ENCODE data around the gene ADARB2. TPM values are rescaled to one million over a fixed set of nuclear protein-coding genes. Genes with fewer than 3 reads are reported as not detected.
"Not testable (repeated sequence)": the region's sequence is repeated elsewhere in the genome, so short reads cannot be mapped to it uniquely, and the experiment has no call there.

The ADARB2 gene
- polyA plus RNA-seq, 4 donors = 0.40 to 1.5 (median 0.91) TPM

- DNase-seq (ENCODE audit: low read depth in 4 of 4, low spot score in 3 of 4) = no peak
These were observed 507.8 kb downstream of the ADARB2 start for GRCh38 chr10:1229574-1229973.

GRCh38 chr10:1229116-1229515 lies 508.2 kb downstream of the ADARB2 start:
- DNase-seq (ENCODE audit: low read depth in 4 of 4, low spot score in 3 of 4) = no peak

GRCh38 chr10:1228467-1228975 lies 508.8 kb downstream of the ADARB2 start:
- no peak for DNase-seq (ENCODE audit: low read depth in 4 of 4, low spot score in 3 of 4)

- no peak for DNase-seq (ENCODE audit: low read depth in 4 of 4, low spot score in 3 of 4)
These were observed 509.6 kb downstream of the ADARB2 start for GRCh38 chr10:1227510-1228402.

- not testable (repeated sequence) for DNase-seq (ENCODE audit: low read depth in 4 of 4, low spot score in 3 of 4)
These were observed 510.4 kb downstream of the ADARB2 start for GRCh38 chr10:1226907-1227306.

- not testable (repeated sequence) for DNase-seq (ENCODE audit: low read depth in 4 of 4, low spot score in 3 of 4)
These were observed 517.5 kb downstream of the ADARB2 start for GRCh38 chr10:1219874-1220273.

- DNase-seq (ENCODE audit: low read depth in 4 of 4, low spot score in 3 of 4) = no peak
These were observed 519.7 kb downstream of the ADARB2 start for GRCh38 chr10:1217661-1218060.

- DNase-seq (ENCODE audit: low read depth in 4 of 4, low spot score in 3 of 4) = no peak
These were observed 520.1 kb downstream of the ADARB2 start for GRCh38 chr10:1217237-1217587.

GRCh38 chr10:1216574-1217236 lies 520.6 kb downstream of the ADARB2 start:
- DNase-seq (ENCODE audit: low read depth in 4 of 4, low spot score in 3 of 4) = no peak

GRCh38 chr10:1215862-1216573 lies 521.3 kb downstream of the ADARB2 start:
- no peak for DNase-seq (ENCODE audit: low read depth in 4 of 4, low spot score in 3 of 4)

GRCh38 chr10:1214882-1215540 lies 522.3 kb downstream of the ADARB2 start:
- no peak for DNase-seq (ENCODE audit: low read depth in 4 of 4, low spot score in 3 of 4)

- no peak for DNase-seq (ENCODE audit: low read depth in 4 of 4, low spot score in 3 of 4)
These were observed 523.2 kb downstream of the ADARB2 start for GRCh38 chr10:1214071-1214675.

GRCh38 chr10:1213252-1214070 lies 523.9 kb downstream of the ADARB2 start:
- no peak for DNase-seq (ENCODE audit: low read depth in 4 of 4, low spot score in 3 of 4)

GRCh38 chr10:1212571-1213141 lies 524.7 kb downstream of the ADARB2 start:
- DNase-seq (ENCODE audit: low read depth in 4 of 4, low spot score in 3 of 4) = no peak

- no peak for DNase-seq (ENCODE audit: low read depth in 4 of 4, low spot score in 3 of 4)
These were observed 525.3 kb downstream of the ADARB2 start for GRCh38 chr10:1211844-1212570.

- no peak for DNase-seq (ENCODE audit: low read depth in 4 of 4, low spot score in 3 of 4)
These were observed 526.7 kb downstream of the ADARB2 start for GRCh38 chr10:1210667-1211066.

- DNase-seq (ENCODE audit: low read depth in 4 of 4, low spot score in 3 of 4) = no peak
These were observed 527.9 kb downstream of the ADARB2 start for GRCh38 chr10:1209355-1209979.

All from left renal pelvis (tissue), 4 donors.